GM03348 (cell line): ENCODE measurements around the gene BGN.

Experiments used
- DNase-seq: peaks from one replicate; pipeline ENCODE4 v3.0.0; 2012; ENCODE audit warnings: low spot score

Gene BGN

GRCh38 chrX:153494541-153495361, at the start of gene BGN:
Gene BGN, plus strand, starts transcription at chrX:153494980. Its CDS starts 9,652 bp downstream, at chrX:153504632.
- DNase-seq: peak; percentile 75

- no peak for DNase-seq
Observed at GRCh38 chrX:153445106-153445855, 49.5 kb upstream of the BGN start.

GRCh38 chrX:153445856-153446635, 48.7 kb upstream of the BGN start, which contains the start of gene TREX2:
Gene TREX2, minus strand, starts transcription at chrX:153446056. Its CDS starts 626 bp downstream, at chrX:153445430.
- no peak for DNase-seq

- no peak for DNase-seq
Observed at GRCh38 chrX:153446636-153446936, 48.2 kb upstream of the BGN start.

- DNase-seq: no peak
Observed at GRCh38 chrX:153446950-153447580, 47.7 kb upstream of the BGN start.

- no peak for DNase-seq
Observed at GRCh38 chrX:153447581-153447960, 47.2 kb upstream of the BGN start.

GRCh38 chrX:153448556-153449367, 46.0 kb upstream of the BGN start:
- DNase-seq: no peak

- DNase-seq: no peak
Observed at GRCh38 chrX:153449368-153450113, 45.2 kb upstream of the BGN start.

- no peak for DNase-seq
Observed at GRCh38 chrX:153450114-153450948, 44.4 kb upstream of the BGN start.

- no peak for DNase-seq
Observed at GRCh38 chrX:153450949-153451277, 43.9 kb upstream of the BGN start.

GRCh38 chrX:153454901-153455550, 39.8 kb upstream of the BGN start:
- DNase-seq: no peak

GRCh38 chrX:153455571-153455970, 39.2 kb upstream of the BGN start:
- no peak for DNase-seq

- DNase-seq: no peak
Observed at GRCh38 chrX:153456161-153456560, 38.6 kb upstream of the BGN start.

GRCh38 chrX:153456704-153457103, 38.1 kb upstream of the BGN start:
- no peak for DNase-seq

GRCh38 chrX:153457136-153457825, 37.5 kb upstream of the BGN start:
- DNase-seq: no peak

- DNase-seq: no peak
Observed at GRCh38 chrX:153457827-153458466, 36.8 kb upstream of the BGN start.

- no peak for DNase-seq
Observed at GRCh38 chrX:153458476-153458875, 36.3 kb upstream of the BGN start.

GRCh38 chrX:153459986-153460385, 34.8 kb upstream of the BGN start:
- peak; percentile 60 for DNase-seq
